GM18502 (cell line): ENCODE results near the gene FAM219B.

Experiments
- ATAC-seq: cut with Tn5 transposase; IDR thresholded peaks from one replicate; pipeline ENCODE4 v1.9.1; 2021; ENCODE audit warnings: mild to moderate bottlenecking; ENCODE audit not compliant: unreplicated experiment, poor library complexity

Gene FAM219B

DNA sequence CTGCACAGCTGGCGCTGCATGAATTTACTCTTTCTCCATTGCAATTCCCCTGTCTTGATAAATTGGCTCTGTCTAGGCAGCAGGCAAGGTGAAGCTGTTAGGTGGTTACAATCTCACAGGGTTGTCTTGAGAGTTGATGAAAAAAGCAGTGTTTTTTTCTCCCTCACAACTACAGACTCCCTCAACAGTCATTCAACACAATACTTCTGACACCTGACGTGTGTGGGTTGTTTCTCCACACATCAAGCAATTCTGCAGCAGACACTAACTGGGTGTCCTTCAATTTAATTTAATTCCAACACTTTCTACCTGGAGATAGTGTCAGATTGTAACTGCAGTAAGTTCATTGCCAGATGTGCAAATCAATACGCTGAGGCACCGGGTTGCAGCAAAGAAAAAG, 28.4 kb downstream of the FAM219B start:
- no peak for ATAC-seq

GRCh38 chr15:74873756-74874424, 32.8 kb downstream of the FAM219B start:
- no peak for ATAC-seq

DNA sequence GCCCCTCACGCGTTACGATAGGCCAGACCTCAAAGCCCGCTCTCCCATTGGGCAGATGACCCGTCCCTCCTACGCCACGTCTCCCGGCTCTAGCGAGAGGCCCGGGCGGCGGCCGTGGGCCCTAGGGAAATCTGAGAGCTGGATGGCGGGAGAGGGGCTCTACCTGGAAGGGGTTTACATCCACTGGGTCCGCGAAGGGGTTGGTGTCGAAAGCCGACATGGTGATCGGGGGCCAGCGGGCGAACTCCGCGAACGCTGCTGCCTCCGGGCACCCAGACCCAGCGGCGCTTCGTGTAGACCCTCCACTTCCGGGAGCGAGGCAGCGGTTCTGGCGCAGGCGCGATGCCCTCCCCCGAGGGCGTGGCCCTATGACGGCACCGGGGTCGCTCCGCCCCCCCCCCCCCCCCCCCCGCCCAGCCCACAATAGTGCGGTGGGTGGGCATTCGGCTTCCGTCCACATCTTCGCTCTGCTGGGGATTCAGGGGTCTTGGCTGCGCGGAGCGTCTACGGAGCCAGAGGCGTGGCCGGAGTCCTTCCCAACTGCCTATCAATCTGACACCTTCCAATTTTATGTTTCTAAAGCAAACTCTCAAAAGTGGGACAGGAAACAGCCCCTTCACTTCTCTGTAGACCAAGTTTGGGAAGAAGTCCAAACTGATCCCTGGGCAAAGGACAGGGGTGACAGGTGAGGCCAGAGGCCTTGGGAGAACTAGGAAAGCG, 33.5 kb downstream of the FAM219B start, which contains the start of gene SCAMP2:
TSS of gene SCAMP2 (minus strand) at position 330 of the 720 bp plus-strand sequence. CDS start at position 220, 110 bp downstream.
- peak; percentile 82 for ATAC-seq

GRCh38 chr15:74872702-74873035, 34.0 kb downstream of the FAM219B start:
- ATAC-seq, result no peak

DNA sequence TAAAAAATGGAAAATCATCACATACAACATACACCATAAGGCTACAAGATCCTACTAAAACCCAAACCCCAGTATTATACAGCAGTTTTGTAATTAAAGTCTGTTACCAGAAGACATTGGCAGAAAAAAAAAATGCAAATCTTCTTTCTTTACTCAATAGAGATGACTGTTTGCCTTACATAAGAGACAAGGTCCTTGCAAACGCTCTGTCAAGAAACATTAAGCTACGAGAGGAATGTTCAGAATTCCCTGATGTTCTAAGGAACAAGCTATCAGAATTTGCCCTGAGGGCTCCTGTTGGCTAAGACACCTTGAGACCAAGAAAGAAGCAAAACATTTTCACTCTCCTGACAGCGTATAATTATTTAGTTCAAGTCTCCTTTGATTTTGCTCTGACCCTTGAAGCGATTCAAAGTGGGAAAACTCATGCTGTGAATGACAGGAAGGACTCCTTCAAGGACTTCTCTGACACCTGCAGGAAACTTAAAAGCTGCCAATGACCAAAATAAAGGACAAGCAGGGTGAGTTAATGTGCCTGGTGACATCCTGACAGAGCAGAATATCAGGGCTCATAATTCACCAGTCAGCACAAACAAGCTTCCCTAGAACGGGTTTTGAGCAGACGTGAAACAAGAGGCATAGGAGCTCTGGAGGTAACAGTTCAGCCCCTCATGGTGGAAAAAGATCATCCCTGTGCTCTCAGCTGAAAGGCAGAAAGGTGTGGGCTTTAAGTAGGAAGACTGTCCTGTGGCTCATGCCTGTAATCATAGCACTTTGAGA, 36.0 kb downstream of the FAM219B start:
- ATAC-seq, result no peak

DNA sequence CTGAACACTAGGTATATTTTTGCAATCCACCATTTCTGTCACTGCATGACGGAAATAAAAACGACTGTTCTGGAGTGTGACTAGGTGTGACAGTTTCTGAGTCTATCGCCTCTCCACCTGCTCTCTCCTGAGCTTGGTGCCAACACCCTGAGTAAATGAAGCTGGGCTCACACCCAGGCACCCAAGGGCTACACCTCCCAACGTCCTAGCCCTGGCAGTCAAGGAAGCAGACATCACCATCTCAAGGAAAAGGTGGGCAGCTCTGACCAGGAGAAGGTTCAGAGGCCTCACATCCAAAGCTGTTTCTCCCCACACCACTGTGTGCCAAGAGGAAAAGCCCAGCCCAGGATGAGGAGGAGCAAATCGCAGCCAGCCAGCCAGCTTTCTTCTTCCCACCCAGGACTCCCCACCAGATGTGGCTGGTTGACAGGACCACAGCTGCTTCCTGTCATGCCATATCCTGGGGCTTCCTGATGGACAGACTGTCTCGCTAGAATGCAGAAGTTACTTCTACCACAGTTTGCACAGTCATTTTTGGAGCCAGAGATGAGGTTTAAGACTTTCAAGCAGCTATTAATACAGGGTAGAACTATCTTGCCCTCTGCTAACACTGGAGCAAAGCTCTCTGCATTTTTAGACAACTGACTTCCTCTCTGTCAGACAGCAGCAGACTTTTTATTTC, 36.8 kb downstream of the FAM219B start:
- ATAC-seq, result peak; percentile 61

GRCh38 chr15:74869372-74869725, 37.3 kb downstream of the FAM219B start:
- no peak for ATAC-seq

GRCh38 chr15:74868059-74868458, 38.6 kb downstream of the FAM219B start:
- ATAC-seq, result no peak

DNA sequence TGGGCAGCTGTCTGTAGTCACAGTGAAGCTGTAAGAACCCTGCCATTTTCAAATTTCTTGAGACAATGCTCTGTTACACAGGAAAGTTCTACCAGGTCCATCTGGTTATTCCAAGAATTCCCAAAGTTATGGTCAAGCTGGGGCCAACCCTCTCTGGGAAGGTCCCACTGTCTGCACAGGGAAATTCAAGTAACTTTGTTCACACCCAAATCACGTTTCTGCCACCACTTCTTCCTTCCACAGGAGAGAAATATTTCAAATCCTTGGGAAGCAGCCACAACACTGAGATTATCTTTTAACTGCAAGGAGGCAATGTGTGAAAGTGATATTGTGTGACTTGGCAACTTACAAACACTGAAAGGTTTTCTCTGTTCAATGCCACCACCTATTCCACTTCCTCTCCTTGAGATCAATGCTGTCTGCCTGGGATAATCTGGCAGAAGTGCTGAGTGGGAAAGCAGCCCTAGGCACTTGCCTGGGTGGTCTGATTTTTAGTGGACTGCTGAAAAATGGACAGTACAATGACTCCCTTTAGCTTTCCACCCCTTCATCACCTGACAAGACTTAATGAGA, 39.1 kb downstream of the FAM219B start:
- no peak for ATAC-seq

GRCh38 chr15:74866090-74866489, 40.6 kb downstream of the FAM219B start:
- no peak for ATAC-seq

GRCh38 chr15:74865316-74865715, 41.3 kb downstream of the FAM219B start:
- ATAC-seq, result no peak

DNA sequence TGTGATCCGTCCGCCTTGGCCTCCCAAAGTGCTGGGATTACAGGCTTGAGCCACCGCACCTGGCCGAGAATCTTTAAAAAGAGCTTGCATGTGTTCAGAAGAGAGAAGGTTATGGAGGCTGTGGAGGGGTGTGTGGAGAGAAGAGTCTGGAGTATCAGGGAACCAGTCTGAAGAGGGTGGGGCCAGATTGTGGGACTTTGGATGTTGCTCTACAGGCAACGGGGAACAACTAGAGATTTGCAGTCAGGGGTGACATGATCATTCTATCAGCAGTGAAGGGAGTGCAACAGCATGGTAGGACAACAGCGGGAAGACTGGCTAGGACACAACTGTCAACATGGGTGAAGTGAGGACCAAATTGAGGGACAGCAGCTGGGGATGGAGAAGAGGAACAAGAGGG, 42.4 kb downstream of the FAM219B start:
- ATAC-seq, result no peak

DNA sequence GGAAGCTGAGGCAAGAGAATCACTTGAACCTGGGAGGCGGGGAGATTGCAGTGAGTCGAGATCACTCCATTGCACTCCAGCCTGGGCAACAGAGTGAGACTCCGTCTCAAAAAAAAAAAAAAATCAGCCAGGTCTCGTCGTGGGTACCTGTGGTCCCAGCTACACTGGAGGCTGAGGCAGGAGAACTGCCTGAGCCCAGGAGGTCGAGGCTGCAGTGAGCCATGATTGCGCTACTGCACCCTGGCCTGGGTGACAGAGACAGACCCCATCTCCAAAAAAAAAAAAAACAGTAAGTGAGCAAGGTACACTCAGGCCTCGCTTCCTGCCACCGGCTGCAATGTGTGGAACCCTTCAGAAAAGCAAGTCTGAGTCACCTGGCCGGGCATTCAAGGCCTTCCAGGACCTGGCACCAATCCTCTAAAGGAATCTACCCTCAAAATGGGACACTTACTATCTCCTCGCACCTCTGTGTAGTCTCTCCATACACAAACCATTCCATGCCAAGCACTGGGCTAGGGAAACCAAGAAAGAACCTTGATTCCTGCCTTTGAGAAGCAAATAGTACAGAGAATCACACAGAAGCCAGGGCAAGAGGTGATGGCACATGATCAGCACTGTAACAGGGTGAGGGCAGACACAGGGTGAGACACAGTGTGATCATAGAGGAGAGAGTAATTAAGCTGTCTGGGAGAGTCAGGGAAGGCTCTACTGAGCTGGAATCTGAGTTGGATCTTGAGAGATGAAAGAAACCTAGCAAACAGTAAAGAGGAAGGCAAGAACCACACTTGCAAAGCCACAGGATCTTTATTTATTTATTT, 43.2 kb downstream of the FAM219B start:
- no peak for ATAC-seq

DNA sequence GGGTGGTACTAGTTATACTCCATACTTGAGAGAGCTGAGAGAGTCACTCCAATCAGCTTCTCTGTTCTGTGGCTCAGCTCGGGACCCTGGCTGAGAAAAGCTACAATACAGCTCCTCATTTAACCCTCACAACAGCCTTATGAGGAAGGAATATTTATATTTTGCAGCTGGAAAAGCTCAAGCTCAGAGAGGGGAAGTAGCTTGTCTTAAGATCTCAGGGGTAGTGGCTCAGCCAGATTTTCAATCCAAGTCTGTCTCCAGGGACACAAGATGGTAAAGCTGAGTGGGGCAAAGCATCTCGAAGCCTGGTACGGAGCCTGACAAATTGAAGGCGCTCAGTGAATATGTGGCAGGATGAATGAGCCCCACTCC, 48.3 kb downstream of the FAM219B start:
- no peak for ATAC-seq

DNA sequence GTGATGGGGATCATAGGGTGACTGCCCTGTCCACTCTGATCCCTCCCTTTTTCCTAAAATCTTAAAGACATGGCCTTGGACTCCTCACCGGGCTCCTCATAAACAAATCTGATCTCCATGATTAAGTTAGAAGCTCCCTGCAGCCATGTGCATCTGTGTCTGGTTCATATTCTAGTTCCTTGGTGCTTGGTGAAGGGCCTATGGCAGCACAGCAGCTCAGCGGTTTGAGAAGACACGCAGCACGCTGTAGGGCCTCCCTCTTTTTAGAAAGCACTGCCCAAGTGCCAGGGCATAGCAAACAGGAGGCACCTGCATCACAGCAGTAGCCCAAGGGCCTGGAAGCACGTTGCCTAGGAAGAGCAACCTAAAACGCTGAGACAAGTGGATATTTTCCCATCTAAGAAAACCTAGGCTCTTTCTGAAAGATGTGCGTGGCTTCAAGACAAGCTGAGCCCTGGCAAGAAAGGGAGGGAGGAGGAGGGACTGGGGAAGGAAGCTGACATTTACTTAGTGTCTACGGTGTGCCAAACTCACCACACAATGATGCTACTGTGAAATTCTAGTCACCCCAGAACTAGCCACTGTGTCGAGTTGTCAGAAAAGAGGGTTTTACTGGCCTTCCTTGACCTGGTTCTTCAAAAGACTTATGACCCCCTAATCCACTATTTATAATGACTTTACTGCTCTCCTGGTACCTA, 48.8 kb downstream of the FAM219B start:
- peak; percentile 25 for ATAC-seq

GRCh38 chr15:74857082-74857655, 49.5 kb downstream of the FAM219B start:
- ATAC-seq, result peak; percentile 81

- ATAC-seq, result no peak
Observed at GRCh38 chr15:74856537-74856936, 50.1 kb downstream of the FAM219B start.

DNA sequence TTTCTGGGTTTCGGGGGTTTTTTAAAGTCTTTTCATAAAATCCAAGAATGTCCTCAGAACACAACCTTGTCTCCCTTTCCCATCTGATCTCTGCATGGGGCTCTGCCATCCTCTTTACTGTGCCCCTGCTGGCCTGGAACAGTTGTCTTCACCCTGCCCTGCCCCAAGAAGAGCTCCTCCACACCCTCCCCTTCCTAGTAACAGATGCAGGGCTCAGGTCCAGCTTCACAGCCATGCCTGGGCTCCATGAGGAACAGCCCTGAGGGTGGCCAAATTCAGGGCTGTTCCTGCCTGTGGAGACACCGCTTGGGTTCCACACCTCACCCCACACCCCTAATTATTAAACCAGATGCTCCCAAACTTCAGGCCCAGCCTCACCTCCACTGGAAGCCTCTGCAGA, 50.8 kb downstream of the FAM219B start:
- ATAC-seq, result no peak
